HFFc6 (cell line): ENCODE results near the gene AOPEP. TPM values are rescaled to one million over a fixed set of nuclear protein-coding genes. Genes with fewer than 3 reads are reported as not detected.
A peak's percentile ranks its signal among the peaks of the same experiment; 100 is the strongest.

Experiments
- DNase-seq: peaks from one replicate; pipeline ENCODE4 v3.0.0-alpha.2; 2018
- H3K27ac Mint-ChIP-seq: 2 replicates; pipeline ENCODE4 v1.8.0; 2020; ENCODE audit warnings: mild to moderate bottlenecking, mixed read lengths
- H3K27me3 Mint-ChIP-seq: 2 replicates; pipeline ENCODE4 v1.8.0; 2021; ENCODE audit warnings: mild to moderate bottlenecking, moderate library complexity, mixed read lengths; ENCODE audit not compliant: insufficient read depth
- H3K36me3 Mint-ChIP-seq: 2 replicates; pipeline ENCODE4 v1.8.0; 2021; ENCODE audit warnings: low read depth, mixed read lengths
- H3K4me1 Mint-ChIP-seq: 2 replicates; pipeline ENCODE4 v1.8.0; 2020; ENCODE audit warnings: low read depth, mixed read lengths
- H3K4me3 Mint-ChIP-seq: 2 replicates; pipeline ENCODE4 v1.8.0; 2020; ENCODE audit warnings: mild to moderate bottlenecking, moderate library complexity, mixed read lengths
- H3K9me3 Mint-ChIP-seq: 2 replicates; pipeline ENCODE4 v1.8.0; 2020; ENCODE audit warnings: mild to moderate bottlenecking, mixed read lengths
- CTCF ChIP-seq: fragments of 200-600 bp; sonication (generic); IDR thresholded peaks from 2 replicates; pipeline ENCODE4 v1.5.0; 2021; ENCODE audit warnings: antibody characterized with exemption, mild to moderate bottlenecking
- total RNA-seq, 6 experiments: library from RNA; stranded (reverse); fragmentation: NEBNext Ultra II Directional; extraction: Animal tissue kit (Norgen Biotek cat#: 25700); gene quantifications; 2 replicates in 1 of 6; 3 replicates in 5 of 6; pipeline ENCODE4 v1.2.3, GENCODE V29; 2021

Gene AOPEP
- total RNA-seq, 6 experiments from 2014 or later: 32.2 to 46.6 (median 36.3) TPM

- no peak overlapping the region for H3K4me3 Mint-ChIP-seq
- H3K9me3 Mint-ChIP-seq: no peaks in the 10 kb centered on the region
- no peak for TF ChIP-seq CTCF
- H3K36me3 Mint-ChIP-seq: peaks cover 25% of the 10 kb centered on the region
- peak overlapping the region; percentile 31; the same call in 1 of the 2 replicates for H3K27ac Mint-ChIP-seq
- H3K27me3 Mint-ChIP-seq: peaks cover 3% of the 10 kb centered on the region
- peaks cover 48% of the 10 kb centered on the region for H3K4me1 Mint-ChIP-seq
- DNase-seq: peak; percentile 35
These were observed 95.8 kb downstream of the AOPEP start for GRCh38 chr9:94822273-94822672.

- Mint-ChIP-seq H3K4me1 (peaks cover 39% of the 10 kb centered on the region), H3K4me3 (no peak overlapping the region), H3K9me3 (no peaks in the 10 kb centered on the region), H3K36me3 (peaks cover 25% of the 10 kb centered on the region), H3K27me3 (peaks cover 3% of the 10 kb centered on the region), H3K27ac (no peak overlapping the region)
- no peak for DNase-seq
- TF ChIP-seq CTCF: no peak
These were observed 97.2 kb downstream of the AOPEP start for GRCh38 chr9:94823710-94824109.

- Mint-ChIP-seq H3K4me3 (no peak overlapping the region), H3K36me3 (peaks cover 25% of the 10 kb centered on the region)
- no peak for TF ChIP-seq CTCF
These were observed 97.9 kb downstream of the AOPEP start for GRCh38 chr9:94824411-94824810.

GRCh38 chr9:94824913-94825610, 98.6 kb downstream of the AOPEP start:
- no peak for TF ChIP-seq CTCF
- Mint-ChIP-seq H3K27me3 (peaks cover 3% of the 10 kb centered on the region), H3K36me3 (peaks cover 27% of the 10 kb centered on the region), H3K4me3 (no peak overlapping the region), H3K4me1 (peaks cover 32% of the 10 kb centered on the region), H3K9me3 (no peaks in the 10 kb centered on the region), H3K27ac (no peak overlapping the region)
- DNase-seq: no peak

More at GRCh38 chr9:94824411-94824810, 97.9 kb downstream of the AOPEP start:
- Mint-ChIP-seq H3K4me1 (peaks cover 32% of the 10 kb centered on the region), H3K27ac (no peak overlapping the region), H3K9me3 (no peaks in the 10 kb centered on the region), H3K27me3 (peaks cover 3% of the 10 kb centered on the region)
- DNase-seq: no peak

- Mint-ChIP-seq H3K4me3 (no peak overlapping the region), H3K4me1 (peaks cover 32% of the 10 kb centered on the region), H3K27ac (no peak overlapping the region), H3K9me3 (no peaks in the 10 kb centered on the region; the same call in 1 of the 2 replicates), H3K27me3 (peaks cover 3% of the 10 kb centered on the region), H3K36me3 (peaks cover 32% of the 10 kb centered on the region)
- no peak for DNase-seq
- TF ChIP-seq CTCF: no peak
These were observed 99.1 kb downstream of the AOPEP start for GRCh38 chr9:94825611-94825958.
